HK-2 (cell line): ENCODE measurements around the gene F12.

Source experiments
- DNase-seq: peaks from one replicate; pipeline ENCODE4 v3.0.0-alpha.2; 2018; ENCODE audit not compliant: unreplicated experiment

F12 gene

DNA sequence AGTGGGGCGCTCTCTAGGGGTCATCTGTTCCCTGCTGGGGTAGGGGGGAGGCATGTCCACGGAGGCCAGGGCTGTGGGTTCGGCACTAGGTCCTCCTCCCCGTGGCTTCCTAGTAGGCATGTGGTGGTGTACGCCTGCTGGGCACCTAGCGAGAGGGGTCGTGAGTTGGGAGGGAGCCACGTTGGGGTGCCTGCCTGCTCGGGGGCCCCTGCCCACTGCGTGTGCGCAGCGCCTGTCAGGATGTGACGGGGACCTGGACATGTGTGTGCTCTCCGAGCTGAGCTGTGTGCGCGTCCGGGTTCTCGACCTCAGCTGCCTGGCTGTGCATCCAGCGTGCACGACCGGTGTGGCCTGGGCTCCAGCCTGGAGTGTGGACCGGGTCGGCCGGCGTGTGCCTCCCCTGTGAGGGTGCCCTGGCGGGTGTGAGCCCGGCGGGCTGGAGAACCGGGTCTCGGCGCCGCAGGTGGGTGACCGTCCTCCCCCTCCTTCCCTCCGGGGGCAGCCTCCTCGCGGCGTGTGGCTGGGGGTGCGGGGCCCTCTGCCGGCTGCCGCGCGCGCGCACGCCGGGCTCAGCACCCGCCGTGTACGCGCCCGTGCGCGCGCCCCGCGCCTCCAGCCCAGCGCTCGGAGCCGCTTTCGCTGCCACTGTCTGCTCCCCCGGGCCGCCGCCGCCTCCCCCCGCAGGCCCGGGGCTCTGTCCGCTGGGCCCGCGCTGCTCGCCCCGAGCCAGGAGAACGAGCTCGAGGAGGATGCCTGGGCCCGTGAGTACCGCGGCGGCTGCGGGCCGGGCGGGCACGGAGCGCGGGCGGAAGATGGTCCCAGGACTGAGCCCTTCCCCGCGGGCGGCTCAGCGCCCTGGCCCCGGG lies 37.1 kb upstream of the F12 start, which contains the start of gene PRR7:
TSS of gene PRR7 (plus strand) at position 615 of the 866 bp plus-strand sequence. CDS start 8,254 bp downstream, outside the sequence.
- DNase-seq: peak; percentile 42

DNA sequence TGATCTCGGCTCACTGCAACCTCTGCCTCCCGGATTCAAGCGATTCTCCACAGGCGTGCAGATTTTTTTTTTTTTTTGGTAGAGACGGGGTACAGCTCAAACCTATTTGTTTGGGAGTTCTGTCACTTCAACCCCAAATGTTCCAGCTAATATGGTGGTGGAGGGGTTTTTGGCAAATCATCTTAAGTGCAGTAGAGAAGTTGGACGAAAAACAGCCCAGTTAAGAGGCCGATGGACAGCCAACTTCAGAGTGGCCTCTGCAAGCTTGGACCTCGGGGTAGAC lies 36.5 kb upstream of the F12 start:
- no peak for DNase-seq

DNA sequence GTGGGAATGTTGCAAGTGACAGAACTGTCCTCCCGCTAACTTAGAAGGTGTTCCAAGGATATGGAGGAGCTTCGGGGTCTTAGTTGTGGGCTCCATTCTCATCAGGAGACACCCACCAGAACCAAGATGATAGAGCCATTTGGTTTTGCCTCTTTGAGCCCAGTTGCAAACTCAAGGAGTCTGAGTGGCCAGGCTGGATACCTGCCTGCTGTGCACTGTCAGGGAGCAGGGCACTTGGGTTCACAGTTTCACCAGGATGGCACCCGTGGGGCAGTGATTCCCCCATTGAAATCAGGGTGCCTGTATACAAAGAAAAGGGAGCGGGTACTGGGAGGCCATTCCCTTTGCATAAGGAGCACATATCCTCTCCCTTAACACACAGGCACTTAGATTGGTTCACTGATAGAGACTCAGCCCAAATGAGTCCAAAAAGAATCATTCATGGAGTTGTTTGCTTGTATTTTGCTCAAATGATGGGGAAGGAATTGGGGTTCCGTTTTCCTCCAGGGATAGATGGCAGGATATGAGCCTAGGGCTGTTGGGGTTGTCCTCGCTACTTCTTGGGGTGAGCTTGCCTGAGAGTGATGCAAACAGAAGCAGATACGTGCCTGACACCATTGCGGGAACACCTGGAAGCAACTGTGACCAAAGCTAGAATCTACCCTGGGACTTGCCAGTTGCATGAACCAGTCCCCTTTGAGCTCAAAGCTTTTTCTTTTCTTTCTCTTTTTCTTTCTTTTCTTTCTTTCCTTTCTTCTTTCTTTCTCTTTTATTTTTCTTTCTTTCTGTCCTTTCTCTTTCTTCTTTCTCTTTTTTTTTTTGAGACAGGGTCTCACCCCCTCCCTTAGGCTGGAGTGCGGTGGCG lies 35.9 kb upstream of the F12 start:
- DNase-seq: no peak

DNA sequence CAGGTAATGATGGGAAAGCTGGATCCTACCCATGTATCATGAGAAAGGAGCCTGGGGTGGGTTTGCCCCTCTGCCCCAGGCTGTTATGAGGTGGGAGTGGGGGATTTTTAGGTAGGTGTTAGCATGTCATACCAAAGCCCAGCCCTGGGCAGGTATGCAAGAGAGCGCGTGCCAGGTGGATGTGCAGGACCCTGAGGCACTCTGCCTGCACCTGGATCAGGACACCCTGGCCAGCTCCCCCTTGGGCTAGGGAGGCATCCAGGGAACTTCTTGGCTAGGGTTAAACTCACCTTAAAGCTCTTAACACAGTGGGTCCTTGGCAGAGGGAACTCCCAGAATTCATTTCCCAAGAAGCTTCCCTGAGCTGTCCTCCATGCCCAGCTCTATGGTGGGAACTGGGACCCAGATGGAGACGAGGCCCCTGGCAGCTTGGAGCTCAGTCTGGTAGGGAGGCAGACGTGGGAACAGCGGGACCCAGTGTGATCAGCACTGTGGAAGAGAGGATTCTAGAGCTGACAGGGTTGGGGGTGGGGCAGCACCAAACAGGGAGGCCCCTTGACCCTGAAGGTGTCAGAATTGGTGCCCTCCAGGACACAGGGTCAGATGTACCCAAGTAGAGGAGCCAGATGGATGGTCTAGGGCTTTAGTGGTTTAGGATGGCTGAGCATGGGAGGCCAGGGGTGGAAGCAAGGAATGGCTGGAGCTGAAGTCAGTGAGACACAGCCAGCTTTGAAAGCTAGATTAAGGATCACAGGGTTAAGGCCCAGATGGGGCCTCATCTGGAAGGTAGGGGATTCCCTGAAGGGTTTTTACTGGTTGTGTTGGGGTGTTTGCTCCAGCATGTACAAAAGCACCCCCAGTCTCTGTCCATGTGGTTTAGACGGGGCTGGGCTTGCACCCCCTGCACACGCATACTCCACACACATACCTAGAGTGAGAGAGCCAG lies 35.0 kb upstream of the F12 start:
- no peak for DNase-seq

DNA sequence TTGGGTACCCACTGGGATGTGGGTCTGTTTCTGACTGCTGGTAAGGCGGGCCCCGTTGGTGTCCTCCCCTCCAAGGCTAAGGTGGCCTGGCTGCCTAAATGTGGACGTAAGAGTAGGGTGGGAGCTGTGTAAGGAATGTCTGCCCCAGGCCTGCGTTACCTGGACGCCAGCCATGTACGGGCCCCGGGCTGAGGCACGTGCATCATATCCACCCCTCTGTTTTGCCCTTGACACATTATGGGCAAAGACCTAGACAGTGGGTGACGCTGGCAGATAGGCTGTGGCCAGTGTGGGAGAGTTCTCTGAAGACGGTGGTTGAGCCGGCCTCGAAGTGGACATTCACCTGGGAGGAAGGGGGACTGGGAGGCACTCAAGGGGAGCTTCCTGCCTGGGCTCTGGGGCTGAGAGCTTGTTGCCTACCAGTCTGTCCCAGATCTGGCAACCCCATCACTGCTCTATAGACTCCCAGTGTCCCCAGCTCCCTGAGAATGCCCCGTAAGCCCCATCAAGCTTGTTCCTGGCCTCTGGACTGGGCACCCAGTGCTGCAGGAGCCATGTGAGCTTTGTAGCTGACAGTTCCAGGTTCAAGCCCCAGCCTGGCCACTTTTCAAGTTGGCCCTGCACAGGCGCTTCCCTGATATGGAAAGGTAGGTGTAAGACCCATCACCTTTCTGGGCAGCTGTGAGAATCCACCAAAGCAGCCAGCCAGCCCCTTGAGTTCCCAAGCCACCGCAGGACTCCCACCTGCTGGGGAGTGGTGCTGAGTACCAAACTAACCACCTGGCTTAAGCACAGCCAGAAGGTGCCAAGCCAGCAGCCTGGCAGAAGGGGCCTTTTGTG lies 34.0 kb upstream of the F12 start:
- no peak for DNase-seq

DNA sequence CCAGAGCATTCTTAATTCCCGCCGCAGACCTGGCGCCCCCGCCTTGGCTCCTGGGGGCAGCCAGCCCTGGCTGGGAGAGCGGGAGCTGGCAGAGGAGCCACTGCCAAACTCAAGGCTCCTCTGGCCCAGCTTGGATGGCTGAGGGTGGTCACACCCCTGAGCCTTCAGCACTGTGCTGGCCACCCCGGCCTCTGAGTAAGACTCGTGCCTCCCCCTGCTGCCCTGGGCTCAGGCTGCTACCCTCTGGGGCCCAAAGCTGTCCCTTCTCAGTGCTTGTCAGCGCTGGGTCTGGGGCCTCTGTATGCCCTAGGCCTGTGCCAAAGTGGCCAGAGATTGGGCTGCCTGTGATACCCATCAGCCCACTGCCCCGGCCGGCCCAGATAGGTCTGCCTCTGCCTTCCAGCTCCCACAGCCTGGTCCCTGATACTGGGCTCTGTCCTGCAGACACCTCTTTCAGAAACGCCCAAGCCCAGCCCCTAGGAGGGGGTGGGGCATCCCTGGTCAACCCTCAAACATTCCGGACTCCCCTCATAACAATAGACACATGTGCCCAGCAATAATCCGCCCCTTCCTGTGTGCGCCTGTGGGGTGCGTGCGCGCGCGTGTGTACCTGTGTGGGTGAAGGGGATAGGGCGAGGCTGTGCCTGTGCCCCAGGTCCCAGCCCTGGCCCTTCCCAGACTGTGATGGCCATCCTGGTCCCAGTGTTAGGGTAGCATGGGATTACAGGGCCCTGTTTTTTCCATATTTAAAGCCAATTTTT lies 32.9 kb upstream of the F12 start:
- no peak for DNase-seq

DNA sequence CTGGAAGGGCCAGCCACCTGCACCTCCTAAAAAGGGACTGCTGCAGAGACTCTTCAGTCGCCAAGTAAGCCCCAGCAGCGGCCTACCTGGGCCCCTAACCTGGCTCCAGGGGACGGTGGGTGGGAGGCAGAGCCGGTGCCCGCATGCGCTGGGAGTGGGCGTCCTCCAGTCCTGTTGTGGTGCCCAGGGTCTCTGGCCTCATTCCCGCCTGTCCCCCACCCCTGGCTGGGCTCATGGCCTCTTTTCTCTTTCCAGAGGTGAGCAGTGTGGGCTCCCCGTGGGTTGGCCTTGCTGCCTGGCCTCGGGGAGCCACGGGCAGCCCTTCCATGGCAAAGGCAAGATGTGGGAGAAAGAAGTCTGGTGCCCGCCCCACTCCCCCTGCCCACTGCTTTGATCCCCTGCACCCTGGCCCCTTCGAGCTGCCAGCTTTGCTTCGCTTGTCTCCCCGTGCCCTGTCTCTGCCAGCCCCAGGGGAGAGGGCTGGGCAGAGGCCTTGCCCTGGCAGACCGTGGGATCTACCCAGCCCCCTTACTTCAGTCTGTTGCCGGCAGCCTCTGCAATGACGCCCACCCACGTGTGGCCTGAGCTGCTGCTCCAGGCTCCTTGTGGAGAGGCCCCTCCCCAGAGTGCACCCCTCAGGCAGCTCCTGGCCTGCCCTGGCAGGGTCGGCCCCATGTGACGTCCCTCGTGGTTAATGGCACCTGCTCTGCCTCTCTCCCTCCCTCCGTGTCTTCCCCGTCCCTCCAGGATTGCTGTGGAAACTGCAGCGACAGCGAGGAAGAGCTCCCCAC lies 31.8 kb upstream of the F12 start:
- DNase-seq: no peak

DNA sequence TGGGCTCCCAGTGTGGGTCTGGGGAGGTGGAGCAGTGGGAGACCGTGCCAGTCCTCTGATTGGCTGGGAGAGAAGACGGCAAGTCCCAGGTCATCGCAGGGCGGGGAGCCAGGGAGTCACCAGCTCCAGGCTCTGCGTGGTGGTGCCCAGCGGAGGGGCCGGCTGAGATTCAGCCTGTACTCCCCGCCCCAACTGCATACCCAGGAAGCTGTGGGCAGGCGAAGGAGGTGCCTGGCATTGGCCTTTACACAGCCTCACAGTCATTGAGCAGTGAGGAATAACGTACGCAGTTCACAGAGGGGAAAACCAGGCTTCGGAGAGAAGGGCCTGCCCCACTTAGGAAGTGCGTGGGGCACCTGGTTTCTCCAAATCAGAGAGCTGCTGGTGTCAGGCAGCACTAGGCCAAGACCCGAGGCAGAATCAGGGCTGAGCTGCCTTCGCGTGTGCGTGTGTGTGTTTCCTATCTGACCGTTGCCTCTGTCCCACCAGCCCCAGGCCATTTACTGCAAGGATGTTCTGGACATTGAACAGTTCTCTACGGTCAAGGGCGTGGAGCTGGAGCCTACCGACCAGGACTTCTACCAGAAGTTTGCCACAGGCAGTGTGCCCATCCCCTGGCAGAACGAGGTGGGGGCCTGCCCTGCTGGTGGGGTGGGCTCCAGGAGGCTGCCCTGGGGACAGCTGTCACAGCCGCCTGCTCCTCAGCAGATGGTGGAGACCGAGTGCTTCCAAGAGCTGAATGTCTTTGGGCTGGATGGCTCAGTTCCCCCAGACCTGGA lies 31.0 kb upstream of the F12 start:
- DNase-seq: no peak

DNA sequence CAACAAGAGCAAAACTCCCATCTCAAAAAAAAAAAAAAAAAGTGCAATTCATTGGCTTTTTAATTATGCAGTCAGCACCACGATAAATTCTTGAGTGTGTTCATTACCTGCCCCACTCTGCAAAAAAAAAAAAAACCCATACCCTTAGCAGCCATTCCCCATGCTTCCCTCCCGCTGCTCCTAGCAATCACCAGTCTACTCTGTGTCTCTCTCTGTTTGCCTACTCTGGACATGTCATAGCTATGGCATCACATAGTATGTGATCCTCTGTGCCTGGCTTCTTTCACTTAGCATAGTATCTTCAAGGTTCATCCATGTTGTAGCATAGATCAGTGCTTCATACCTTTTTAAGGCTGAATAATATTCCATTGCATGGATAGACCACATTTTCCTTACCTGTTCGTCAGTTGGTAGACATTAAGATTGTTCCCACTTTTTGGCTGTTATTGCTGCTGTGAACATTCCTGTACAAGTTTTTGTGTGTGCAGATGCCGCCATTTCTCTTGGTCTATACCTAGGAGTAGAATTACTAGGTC lies 30.2 kb upstream of the F12 start:
- DNase-seq: no peak

DNA sequence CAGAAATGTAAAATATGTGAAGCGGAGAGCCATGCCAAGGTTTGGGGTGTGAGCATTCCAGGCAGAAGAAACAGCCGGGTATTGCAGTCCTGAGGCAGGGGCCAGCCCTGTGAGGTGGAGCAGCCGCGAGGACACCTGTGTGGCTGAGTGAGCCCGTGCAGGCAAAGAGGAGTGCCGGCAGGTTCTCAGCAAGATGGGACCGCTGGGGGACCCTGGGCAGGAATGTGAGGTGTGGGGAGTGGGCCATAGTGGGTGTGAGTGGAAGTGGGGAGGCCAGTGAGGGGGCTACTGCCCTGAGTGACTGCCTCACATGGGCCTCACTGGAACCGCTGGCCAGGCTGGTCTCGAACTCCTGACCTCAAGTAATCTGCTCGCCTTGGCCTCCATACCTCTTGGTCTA lies 29.1 kb upstream of the F12 start:
- no peak for DNase-seq

DNA sequence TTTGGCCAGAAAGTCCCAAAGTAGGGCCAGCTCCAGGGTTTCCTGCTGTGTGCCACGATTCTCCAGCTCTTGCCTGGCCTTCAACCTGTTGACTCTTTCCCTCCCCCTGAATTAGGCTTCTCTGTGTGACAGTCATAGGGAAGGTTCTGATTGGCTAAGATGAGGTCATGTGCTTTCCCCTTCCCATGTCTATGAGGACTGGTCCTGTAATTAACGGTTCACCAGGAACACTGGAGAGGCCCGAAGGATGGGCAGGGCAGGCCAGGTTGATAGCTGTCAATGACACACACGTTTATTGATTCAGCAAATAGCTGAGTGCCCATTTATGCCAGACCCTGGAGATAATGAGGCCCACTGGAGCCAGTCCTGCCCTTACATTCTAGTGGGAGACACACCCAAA lies 28.3 kb upstream of the F12 start:
- peak; percentile 1 for DNase-seq

DNA sequence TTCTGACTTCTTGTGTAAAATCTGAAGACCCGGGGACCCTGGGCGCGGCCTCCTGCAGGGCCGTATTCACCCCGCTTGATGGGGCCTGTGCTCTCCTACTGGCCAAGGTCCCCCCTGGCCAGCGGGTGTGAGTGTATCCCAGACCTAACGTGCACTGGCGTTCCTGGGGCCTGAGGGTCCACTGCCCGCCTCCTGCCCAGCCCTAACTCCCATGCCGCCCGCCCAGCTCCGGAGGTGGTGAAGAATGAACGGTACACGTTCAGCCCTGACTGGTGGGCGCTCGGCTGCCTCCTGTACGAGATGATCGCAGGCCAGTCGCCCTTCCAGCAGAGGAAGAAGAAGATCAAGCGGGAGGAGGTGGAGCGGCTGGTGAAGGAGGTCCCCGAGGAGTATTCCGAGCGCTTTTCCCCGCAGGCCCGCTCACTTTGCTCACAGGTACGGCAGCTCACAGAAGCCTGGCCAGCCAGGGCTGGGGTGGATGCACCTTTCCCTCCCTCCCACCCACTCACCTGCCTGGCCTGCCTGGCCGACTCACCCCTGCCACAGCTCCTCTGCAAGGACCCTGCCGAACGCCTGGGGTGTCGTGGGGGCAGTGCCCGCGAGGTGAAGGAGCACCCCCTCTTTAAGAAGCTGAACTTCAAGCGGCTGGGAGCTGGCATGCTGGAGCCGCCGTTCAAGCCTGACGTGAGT lies 26.6 kb upstream of the F12 start:
- no peak for DNase-seq

DNA sequence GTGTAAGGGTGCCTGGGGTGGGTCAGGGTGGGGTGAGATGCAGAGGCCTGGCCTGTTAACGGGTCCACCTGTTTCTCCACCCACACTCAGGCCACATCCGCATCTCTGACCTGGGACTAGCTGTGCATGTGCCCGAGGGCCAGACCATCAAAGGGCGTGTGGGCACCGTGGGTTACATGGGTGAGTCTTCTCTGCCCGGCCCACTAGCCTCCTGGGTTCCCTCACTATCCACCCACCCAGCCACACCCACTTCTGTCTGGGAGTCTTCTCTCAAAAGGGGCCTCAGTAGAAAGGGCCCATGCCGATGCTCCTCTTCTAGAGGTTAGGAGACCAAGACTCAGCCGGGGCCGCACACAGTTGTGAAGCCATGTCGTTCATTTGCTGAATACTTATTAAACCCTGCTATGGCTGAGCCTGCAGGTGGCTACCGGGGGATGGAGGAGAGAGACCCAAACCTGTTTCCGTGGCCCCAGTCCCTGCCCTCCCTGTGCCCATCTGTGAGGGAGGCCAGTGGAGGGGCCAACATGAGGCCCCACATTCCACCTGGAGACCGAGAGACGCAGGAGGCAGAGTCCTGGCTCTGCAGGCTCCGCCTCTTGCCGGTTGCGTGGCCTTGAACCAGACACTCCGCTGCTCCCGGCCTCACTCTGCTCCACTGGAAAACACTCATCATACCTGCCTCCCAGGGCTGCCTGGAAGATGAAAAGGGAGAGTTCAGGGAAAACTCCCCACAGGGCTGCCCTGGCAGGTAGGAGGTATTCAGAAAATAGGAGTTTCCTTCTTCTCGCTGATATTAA lies 25.8 kb upstream of the F12 start:
- DNase-seq: peak; percentile 1

DNA sequence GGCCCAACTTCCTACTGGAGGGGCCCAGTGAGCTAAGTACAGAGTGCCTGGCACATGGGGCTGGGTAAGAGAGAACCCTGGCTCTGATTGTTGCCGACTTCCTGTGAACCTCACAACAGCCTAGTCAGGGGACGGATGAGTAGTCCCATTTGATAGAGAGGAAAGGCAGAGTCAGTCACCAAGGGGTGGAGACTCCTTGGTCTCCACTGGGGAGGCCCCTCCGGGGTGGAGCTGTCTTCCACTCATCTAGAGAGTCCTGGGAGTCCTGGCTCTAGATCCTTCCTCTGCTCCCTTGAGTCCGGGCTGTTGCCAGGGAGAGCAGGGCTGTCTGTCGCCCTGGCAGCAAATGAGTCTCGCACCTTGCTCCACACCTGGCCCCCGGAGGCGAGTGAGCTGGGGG lies 25.1 kb upstream of the F12 start:
- peak; percentile 49 for DNase-seq

DNA sequence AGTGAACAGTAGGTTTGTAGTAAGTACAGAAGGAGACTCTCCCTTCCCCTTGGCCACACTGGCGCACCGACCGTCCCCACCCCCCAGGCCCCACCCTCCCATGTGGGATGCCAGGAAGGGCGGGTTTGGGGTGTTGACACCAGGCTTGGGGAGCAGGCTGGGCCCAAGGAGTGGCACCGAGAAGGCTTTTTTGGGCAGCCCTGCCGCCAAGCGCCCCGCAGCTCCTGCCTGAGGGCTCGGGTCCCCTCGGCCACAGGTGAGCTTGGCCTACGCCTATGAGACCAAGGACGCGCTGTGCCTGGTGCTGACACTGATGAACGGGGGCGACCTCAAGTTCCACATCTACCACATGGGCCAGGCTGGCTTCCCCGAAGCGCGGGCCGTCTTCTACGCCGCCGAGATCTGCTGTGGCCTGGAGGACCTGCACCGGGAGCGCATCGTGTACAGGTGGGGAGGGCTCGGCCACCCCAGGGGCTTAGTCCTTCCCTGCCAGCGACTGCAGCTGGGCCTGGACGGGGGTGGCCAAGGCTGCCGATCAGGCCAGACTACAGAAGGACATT lies 24.4 kb upstream of the F12 start:
- DNase-seq: no peak

DNA sequence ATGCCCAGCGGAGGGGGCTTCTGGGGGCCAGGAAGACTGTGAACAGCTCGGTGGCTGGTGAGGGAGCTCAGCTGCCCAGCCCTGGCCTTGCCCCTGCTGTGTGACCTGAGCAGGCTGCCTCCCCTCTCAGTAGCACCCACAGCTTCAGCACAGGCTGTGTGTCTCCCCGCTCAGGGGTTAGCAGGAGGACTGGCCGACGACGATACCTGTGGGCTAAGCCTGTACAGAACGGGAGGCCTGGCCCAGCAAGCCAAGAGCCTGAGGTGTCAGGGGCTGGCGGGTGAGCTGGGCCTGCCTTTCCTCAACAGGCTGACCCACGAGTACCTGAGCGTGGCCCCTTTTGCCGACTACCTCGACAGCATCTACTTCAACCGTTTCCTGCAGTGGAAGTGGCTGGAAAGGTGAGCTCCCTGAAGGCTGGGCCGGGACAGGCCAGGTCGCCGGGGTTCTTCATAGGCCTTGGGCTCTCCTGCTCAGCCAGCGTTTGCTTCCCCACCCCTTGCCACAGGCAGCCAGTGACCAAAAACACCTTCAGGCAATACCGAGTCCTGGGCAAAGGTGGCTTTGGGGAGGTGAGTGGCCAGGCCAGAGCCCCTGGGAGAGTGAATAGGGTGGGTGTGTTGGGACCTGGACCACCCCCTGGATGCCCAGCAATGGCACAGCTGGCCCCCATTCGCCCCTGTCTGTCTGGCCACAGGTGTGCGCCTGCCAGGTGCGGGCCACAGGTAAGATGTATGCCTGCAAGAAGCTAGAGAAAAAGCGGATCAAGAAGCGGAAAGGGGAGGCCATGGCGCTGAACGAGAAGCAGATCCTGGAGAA lies 23.7 kb upstream of the F12 start:
- no peak for DNase-seq
